PFSK-1 (cell line): Measurements from ENCODE around the gene COX6B1.

ENCODE experiments used
- POLR2AphosphoS5 ChIP-seq: IDR thresholded peaks from 2 replicates; pipeline ENCODE4 v1.6.1; 2012; ENCODE audit warnings: low read depth, mild to moderate bottlenecking, control low read depth, low read length, moderate library complexity
- REST ChIP-seq, 2 experiments: IDR thresholded peaks; 2 replicates each; pipeline versions ENCODE4 v1.6.1 to v1.8.0; 2011 to 2012; ENCODE audit warnings: low read depth in 2 of 2, low read length in 2 of 2, control low read depth in 1 of 2, inconsistent platforms in 1 of 2, mild to moderate bottlenecking in 1 of 2, moderate library complexity in 1 of 2; ENCODE audit not compliant: insufficient read depth in 1 of 2
- SIN3A ChIP-seq: IDR thresholded peaks from 2 replicates; pipeline ENCODE4 v1.6.1; 2012; ENCODE audit warnings: mild to moderate bottlenecking, low read length, moderate library complexity, borderline replicate concordance; ENCODE audit not compliant: insufficient read depth
- TAF1 ChIP-seq: IDR thresholded peaks from 2 replicates; pipeline ENCODE4 v1.6.1; 2012; ENCODE audit warnings: low read length, control low read depth, borderline replicate concordance; ENCODE audit not compliant: insufficient read depth

GRCh38 chr19:35673121-35673804 lies 25.1 kb downstream of the COX6B1 start:
- TF ChIP-seq POLR2AphosphoS5 (no peak), TAF1 (no peak), REST (IDR thresholded peaks at IDR 0.05; ENCODE audit: insufficient read depth in 1 of 2, low read depth in 2 of 2, low read length in 2 of 2) (no peak), SIN3A (no peak)
